GM21737 (cell line): Measurements from ENCODE around the gene ABHD16A.
"Not testable (repeated sequence)": the region's sequence is repeated elsewhere in the genome, so short reads cannot be mapped to it uniquely, and the experiment has no call there.

ENCODE experiments used
- ATAC-seq: cut with Tn5 transposase; IDR thresholded peaks from one replicate; pipeline ENCODE4 v1.9.1; 2021; ENCODE audit warnings: mild to moderate bottlenecking, moderate library complexity; ENCODE audit not compliant: unreplicated experiment

ABHD16A gene

DNA sequence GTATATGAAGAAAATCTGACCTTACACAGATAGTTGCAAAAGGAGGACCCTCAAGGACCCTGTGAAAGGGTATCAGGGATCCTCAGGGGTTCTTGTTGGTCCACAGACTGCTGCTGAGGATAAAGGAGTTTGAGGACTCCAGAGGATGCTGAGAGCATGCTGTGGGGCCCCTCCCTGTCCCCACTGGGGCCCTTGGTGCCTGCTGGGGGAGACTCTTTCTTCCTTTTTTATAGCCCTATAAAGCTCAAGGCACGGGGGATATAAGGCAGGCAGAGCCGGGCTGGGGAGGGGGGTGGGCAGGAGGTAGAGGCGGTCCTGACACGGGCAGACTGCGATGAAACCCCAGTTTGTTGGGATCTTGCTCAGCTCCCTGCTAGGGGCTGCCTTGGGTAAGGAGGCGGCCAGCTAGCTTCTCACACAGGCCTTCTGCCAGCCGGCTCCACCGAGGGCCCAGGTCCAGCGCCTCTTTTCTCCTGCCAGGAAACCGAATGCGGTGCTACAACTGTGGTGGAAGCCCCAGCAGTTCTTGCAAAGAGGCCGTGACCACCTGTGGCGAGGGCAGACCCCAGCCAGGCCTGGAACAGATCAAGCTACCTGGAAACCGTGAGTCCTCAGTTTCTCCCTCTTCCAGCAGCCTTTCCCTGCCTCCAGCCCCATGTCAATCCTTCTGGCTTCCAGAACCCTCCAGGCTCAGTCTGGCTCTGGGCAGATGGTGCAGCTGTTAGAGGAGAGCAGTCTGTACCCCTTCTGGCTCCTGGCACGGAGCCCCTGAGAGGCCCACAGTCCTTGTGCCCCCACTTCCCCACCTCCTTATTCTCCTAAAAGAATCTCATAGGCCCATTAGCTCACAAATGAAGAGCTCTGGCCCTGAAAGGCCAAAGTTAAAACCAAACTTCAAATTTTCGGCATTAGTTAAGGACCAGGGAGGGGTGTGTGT, 12.2 kb upstream of the ABHD16A start, which contains the start of gene LY6G6D:
Gene LY6G6D (plus strand): TSS at position 327 of the 937 bp plus-strand sequence. CDS start 8 bp downstream, at position 335.
- no peak for ATAC-seq

DNA sequence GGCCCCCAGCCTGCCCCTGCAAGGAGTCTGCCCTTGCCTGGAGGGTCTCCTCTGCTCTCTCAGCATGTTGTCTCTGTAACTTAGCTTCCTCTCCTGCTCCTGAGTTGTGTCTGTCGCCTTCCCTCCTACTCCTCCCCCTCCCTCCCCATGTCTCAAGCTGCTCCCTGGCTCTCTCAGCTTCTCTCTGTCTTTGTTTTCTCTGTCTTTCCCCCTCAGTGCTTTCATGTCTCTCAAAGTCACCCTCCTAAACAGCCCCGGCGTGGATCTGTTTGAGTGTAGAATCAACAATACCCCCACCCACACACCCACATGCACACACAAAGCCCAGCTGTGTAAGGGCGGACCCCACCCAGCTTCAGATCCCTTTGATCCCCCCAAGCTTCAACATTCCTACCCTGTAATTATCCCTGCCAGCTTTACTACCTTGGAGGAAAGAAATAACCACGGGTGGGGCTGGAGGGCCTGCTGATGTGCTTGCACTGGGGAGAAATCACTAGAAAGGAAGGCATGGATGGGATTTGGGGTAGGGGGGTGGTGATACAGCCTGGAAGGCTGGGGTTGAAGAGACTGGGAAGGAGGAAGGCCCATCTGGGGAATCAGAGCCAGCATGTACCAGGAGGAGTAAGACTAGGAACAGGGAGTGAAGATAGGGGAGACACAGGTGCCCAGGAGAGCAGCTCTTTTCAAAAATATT, 11.0 kb upstream of the ABHD16A start:
- ATAC-seq, result no peak

DNA sequence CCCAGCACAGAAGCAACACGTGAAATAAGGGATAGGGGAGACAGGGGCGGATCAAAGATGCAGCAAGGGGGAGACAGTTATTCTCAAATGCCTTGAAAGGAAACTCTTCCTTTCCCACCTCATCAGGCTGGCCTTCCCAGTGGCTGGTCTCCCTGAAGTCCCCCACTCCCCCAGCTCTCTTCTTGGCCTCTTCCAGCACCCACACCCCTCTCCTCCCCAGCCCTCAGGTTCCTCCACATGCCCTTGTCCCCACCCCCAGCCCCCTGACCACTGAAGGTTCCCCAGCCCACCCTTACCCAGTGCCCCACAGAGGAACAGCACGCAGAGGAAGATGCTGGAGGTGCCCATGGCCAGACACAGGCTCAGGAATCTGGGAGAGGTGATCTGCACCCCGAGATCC, 10.3 kb upstream of the ABHD16A start:
- no peak for ATAC-seq

DNA sequence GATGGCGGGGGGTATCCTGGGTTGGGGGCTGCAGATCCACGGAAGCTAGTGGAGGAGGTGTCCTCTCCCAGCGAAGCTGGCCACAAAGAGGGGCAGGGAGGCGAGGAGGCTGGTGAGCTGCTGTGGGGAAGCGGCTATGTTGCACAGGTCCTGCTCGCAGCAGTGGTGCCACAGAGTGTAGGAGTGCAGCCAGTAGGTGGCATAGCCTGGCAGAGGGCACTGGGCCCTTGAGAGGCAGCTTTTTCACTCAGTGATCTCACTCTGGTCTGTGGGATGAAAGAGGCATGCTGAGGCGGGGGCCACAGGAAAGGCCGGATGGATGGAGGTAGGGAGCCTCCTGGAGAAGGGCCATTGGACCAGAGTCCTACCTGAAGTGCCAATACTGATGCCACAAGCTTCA, 9.2 kb upstream of the ABHD16A start:
- no peak for ATAC-seq

DNA sequence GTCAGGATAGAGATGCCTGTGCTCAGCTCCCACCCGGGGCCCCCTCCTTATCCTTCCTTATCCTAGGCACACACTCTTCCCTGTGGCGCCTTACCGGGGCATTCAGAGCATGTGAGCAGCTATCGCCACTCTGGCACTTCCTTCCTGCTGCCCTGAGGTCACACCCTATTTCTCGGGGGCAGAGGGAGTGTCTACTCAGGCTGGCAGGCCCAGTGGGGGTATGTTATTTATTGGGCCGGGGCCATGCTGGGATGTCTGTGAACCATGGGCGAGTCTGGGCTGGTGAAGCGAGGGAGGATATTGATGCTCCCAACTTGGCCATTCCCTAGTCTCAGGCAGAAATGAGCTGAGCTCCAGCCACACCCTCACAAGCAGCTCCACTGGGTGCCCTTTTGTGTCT, 8.1 kb upstream of the ABHD16A start:
- ATAC-seq, result no peak

DNA sequence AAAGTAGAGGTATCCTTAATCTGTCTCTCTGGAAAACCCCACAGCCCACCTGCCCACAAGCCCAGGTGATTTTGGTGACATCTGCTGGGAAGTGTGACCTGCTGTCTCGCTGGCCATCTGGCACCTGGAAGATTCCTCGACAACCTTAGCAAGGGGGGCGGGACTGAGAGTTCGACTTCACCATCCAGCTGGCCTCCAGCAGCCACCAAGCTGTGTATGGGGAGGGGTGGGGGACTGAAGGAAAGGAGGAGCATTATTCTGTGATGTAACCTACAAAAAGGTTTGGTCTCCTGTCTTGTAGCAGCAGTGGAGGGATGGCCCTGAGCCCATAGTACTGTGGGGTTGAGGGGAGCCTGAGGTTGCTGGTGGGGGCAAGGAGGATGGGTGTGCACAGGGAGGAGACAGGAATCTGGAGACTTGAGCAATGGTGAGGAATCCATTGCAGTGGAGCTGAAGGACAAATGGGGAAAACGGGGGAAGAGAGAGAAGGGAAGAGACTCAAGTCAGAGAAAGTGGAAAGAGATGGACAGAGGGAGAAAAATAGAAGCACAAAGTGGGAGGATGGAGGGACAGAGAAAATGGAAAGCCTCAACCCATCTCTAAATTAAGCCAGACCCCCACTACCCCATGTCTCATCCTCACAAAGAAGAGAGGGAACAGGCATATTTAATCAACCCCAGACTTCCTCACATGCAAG, 7.5 kb upstream of the ABHD16A start:
- no peak for ATAC-seq

DNA sequence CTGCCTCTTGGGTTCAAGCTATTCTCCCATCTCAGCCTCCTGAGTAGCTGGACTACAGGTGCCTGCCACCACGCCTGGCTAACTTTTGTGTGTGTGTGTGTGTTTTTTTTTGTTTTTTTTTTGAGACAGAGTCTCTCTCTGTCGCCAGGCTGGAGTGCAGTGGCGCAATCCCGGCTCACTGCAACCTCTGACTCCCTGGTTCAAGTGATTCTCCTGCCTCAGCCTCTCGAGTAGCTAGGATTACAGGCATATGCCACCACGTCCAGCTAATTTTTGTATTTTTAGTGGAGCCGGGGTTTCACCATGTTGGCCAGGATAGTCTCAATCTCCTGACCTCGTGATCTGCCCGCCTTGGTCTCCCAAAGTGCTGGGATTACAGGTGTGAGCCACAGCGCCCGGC, 6.0 kb upstream of the ABHD16A start:
- not testable (repeated sequence) for ATAC-seq

DNA sequence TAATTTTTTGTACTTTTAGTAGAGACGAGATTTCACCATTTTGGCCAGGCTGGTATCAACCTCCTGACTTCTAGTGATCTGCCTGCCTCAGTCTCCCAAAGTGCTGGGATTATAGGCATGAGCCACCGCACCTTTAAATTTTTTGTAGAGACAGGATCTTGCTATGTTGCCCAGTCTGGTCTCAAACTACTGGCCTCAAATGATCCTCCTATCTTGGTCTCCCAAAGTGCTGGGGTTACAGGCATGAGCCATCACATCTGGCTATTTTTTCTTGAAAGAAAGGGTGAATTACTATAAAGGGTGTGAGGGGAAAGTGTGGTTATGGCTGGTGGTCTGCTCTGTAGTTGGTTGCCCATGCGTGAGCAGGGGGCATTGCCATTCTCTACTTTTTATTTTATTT, 5.1 kb upstream of the ABHD16A start:
- ATAC-seq, result no peak

DNA sequence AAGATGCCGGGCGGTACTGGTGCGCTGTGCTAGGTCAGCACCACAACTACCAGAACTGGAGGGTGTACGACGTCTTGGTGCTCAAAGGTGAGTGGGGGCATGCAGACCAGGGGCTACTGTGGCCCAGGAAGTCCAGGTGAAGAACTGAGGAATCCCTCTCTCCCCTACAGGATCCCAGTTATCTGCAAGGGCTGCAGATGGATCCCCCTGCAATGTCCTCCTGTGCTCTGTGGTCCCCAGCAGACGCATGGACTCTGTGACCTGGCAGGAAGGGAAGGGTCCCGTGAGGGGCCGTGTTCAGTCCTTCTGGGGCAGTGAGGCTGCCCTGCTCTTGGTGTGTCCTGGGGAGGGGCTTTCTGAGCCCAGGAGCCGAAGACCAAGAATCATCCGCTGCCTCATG, 4.6 kb upstream of the ABHD16A start:
- no peak for ATAC-seq

DNA sequence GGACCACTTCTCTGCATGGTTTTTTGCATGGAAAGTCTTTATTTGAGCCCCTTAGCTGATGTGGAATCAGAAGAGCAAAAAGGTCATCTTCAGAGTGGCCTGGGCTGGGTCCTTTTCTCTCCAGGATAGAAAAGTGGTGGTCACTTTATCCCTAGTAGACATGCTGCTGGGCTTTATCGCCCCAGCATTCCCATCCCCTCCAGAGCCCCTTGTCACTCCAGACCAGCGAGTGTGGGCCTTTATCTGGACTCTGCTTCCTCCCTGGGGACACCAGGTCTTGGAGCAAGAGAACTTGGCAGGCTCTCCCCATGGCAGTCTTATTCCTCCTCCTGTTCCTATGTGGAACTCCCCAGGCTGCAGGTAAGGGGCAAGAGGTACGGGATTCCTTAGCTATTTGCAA, 3.5 kb upstream of the ABHD16A start, which contains the start of gene LY6G6F:
Gene LY6G6F (plus strand): TSS at position 268 of the 400 bp plus-strand sequence. CDS start 41 bp downstream, at position 309.
- no peak for ATAC-seq

DNA sequence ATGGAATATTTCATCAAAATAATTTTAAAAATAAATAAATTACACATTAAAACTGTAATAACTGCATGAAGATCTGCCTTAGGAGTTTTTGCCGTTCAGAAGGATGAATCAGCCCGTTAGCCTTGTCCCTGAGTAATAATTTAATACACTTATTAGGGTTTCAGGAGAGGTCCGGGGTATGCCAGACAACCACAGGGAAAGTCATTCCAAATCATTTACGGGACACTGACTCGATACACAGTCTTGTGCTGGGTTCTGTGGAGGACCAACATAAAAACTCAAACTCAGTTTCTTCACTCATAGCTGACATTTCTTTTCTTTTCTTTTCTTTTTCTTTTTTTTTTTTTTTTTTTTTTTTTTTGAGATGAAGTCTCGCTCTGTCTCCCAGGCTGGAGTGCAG, 2.8 kb upstream of the ABHD16A start:
- ATAC-seq, result no peak

DNA sequence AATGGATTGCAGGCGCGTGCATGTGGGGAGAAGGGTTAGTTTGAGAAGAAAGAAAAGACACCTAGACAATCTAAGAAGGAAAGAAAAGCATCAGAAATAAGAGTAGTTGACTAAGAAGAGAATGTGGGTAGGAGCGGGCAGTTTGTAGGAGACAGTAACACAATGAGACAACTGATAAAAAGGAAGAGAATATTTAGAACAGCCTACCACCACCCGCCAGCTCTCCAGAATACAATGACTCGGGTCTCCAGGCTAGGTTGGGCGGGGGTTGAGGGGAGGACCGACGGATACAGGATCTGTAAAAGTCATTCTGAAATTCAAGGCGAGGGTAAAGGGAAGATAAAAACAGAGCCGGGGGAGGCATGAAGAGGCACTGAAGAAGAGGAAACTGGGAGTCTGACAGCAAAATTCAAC, 712 bp downstream of the ABHD16A start:
- no peak for ATAC-seq

DNA sequence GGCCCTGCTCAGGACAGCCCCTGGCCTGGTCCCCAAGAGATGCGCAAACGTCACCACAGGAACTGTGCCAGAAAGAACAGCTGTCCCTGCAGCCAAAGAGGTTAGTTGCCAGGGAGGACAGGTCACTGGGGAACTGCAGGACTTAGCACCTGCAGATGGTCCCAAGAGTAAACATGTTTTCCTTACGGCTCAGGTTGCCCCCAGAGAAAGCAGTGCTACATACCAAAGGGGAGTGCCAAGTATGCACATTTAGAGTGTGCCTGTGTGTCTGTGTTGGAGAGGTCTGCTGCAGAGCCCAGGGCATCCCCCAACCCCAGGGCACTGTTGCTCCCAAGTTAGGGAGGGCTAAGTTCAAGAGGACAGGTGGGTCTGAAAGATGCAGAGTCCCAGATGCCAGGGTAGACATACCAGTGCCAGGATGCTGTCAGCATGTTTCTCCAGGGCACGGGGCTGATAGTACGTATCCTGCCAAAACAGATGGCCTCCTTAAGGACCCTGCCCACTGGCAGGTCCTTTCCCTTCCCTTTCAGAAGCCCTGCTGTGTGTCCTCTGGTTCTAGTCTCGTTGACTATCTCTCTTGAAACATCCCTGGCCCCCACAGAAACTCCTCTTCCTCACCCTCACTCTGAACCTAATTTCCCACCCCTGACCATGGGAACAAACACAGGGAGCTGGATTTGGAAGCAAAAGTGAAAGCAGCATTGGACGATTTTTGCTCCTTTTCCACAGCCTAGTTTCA, 1.3 kb downstream of the ABHD16A start:
- no peak for ATAC-seq

DNA sequence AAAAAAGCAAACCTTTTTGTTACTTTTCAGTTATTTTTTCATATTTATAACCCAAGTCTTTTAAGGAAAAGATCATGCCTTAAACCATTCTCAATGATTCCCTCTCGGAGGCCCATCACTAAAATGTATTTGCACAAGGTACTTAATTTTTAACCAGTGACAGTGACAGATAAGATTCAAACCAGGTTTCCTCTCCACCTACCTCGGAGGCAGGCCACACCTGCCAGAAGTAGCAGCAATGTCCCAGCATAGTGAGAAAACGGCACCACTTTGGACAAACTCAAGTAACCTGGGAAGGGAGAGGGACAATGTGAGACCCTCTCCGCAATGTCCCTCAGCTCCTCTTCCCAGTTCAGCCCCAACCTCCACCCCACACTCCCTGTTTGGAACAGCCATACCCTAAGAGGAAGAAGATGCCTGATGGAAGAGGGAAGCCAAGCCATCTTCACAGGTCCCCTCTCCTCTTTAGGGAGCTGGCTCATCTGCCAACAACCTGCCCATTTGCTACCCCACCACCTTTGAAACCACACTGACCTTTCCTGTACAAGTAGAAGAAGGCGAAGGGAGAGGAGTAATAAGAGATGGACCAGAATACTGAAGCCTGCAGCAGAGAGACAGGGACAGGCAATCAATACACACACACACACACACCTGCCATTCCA, 2.3 kb downstream of the ABHD16A start:
- no peak for ATAC-seq

DNA sequence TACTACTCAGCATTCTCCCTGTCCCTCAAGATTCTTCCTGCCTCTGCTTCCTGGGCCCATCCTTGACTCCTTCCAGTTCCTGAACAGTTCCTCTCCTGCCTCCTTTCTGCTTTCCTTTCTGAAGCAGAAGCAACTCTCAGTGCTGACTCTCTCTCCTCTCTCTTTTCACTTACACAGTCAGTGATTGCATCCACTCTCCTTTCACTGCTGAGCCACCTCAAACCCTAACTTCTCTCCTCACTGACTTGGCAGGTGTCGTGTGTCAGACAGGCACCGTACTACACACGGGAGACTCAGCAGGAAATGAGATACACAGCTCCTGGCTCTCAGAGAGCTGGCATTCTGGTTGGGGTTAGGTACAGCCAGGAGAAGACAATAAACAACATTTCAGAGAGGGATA, 5.6 kb downstream of the ABHD16A start:
- ATAC-seq, result no peak

DNA sequence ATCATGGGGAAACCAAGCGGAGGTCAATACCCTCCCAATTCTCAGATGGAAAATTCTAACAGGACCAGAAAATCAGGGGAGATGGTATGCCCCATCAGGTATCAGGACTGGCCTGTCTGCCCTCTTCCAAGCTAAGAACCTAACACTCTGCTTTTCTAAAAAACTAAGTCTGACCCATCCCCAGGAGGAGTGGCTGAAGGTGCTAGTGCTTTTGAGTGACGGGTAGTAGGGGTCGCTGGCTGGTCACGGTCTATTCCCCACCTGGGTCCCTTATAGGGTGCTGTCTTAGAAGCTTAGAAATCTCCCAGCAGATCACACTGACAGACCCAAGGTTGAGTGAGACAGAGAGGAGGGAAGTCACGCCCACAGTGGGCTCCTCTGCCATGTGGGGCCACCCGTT, 9.6 kb downstream of the ABHD16A start:
- ATAC-seq, result no peak

DNA sequence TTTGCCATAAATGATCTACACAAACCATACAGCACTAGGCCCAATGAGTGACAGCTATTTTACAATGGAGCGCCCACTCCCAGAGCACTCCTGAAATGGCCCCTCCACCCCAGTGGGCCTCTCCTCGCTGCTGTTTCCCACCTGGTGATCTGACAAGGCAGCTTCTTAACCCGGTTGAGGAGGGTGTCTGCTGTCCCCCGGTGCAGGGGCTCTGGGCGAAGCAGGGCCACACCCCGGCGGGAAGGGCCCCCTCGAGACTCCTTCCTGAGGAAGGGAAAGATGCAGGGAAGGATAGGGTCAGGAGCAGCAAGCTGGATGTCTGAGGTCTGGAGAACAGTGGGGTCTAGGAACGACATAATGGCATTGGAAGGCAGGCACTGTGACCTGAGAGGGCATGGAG, 10.2 kb downstream of the ABHD16A start:
- no peak for ATAC-seq

DNA sequence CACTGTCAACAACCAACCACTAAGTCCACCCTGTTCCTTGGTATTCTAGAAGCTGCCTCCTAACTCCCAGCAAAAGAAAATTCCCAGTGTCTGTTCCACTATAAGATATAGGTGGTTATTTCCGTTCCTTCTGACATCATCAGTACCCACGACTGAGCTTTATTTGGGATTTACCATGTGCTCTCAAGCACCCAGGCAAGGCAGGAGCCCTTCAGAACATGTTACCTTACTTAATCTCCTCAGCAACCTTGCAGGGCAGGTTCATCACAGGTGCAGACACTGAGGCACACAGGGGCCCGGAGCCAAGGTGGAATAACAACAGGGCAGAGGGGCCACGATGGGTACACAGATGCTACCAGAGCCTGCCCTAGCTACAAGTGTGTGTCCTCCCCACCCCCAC, 10.8 kb downstream of the ABHD16A start:
- no peak for ATAC-seq

DNA sequence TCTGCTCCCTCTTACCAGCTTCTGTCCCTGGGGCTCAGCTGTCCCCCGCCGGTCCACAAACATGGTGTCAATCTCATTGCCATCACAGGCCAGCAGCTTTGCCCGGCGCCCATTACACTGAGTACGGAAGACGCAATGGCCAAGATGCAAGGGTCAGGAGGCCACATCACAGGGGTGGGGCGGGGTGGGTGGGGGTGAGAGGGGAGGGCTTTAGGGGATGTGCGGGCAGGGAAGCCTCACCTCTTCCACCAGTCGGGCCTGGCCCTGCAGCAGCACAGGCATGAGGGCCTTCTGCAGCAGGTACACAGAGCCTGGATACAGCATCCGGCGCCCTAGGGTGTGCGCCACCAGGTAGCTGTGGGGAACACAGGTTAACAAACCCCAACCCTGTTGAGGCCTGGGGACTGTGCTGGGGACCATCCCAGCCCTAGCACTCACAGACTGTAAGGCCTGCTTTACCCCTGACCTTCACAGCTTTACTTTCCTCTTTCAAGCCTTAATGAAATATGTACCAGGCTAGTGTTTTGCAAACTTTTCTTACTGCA, 11.5 kb downstream of the ABHD16A start:
- no peak for ATAC-seq

DNA sequence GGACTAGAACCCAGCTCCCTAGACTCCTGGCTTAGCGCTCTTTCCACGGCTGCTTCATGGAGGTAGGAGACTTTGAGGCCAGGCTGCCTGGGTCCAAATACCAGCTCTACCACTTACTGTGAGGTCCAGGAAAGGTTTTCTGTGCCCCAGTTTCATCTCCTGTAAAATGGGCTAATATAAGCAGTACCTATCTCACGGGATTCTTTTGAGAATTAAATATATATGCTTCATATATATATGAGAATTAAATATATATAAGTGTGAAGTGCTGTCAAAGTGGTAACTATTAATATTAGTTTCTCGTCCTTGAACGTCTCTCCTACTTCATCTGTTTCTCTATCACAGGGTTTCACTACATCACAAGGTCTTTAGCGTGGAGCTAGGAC, 12.1 kb downstream of the ABHD16A start:
- no peak for ATAC-seq
